SU-DHL-6 (cell line): Measurements from ENCODE around the gene METTL17.

Experiments
- H2AFZ ChIP-seq: fragments of 200-600 bp; sonication (generic); 2 replicates; pipeline ENCODE4 v1.6.1; 2014; ENCODE audit warnings: low read depth, mild to moderate bottlenecking, moderate library complexity, mixed read lengths, antibody characterized with exemption, low read length; ENCODE audit not compliant: severe bottlenecking
- H3F3A ChIP-seq: fragments of 200-600 bp; shearing (Covaris generic); 2 replicates; pipeline ENCODE4 v1.6.0; 2016; ENCODE audit warnings: antibody characterized with exemption, mild to moderate bottlenecking; ENCODE audit not compliant: insufficient read depth
- H3K27ac ChIP-seq: fragments of 200-600 bp; sonication (generic); 2 replicates; pipeline ENCODE4 v1.5.1; 2016; ENCODE audit warnings: low read depth, mild to moderate bottlenecking, low read length, moderate library complexity, mixed read lengths
- H3K27me3 ChIP-seq: fragments of 200-600 bp; sonication (generic), shearing (Covaris generic); 2 replicates; pipeline ENCODE4 v1.6.0; 2014; ENCODE audit warnings: mild to moderate bottlenecking, low read length
- H3K36me3 ChIP-seq: fragments of 200-600 bp; sonication (generic); 2 replicates; pipeline ENCODE4 v1.6.1; 2014; ENCODE audit warnings: mild to moderate bottlenecking, low read length, mixed read lengths
- H3K4me2 ChIP-seq: fragments of 300-600, 200-600 bp; shearing (Covaris generic), sonication (generic); 2 replicates; pipeline ENCODE4 v1.6.0; 2014; ENCODE audit warnings: low read length, low read depth, mild to moderate bottlenecking; ENCODE audit not compliant: poor library complexity, severe bottlenecking
- H3K4me3 ChIP-seq: fragments of 200-600 bp; sonication (generic); 2 replicates; pipeline ENCODE4 v1.5.1; 2014; ENCODE audit warnings: antibody characterized with exemption, low read length, mild to moderate bottlenecking, mixed read lengths; ENCODE audit not compliant: insufficient read depth, poor library complexity, severe bottlenecking
- H3K79me2 ChIP-seq: fragments of 200-600 bp; sonication (generic); 2 replicates; pipeline ENCODE4 v1.6.1; 2014; ENCODE audit warnings: mild to moderate bottlenecking, low read length, moderate library complexity; ENCODE audit not compliant: insufficient read depth
- H3K9ac ChIP-seq: fragments of 200-600 bp; sonication (generic); 2 replicates; pipeline ENCODE4 v1.7.0; 2014; ENCODE audit warnings: mild to moderate bottlenecking, low read length
- H3K9me2 ChIP-seq: fragments of 200-600 bp; sonication (generic); replicated peaks from 2 replicates; pipeline ENCODE4 v1.6.1; 2014; ENCODE audit warnings: low read length; ENCODE audit not compliant: insufficient read depth
- H3K9me3 ChIP-seq: fragments of 200-600 bp; sonication (generic); 2 replicates; pipeline ENCODE4 v1.6.1; 2014; ENCODE audit warnings: low read length, mixed read lengths; ENCODE audit not compliant: insufficient read depth
- H4K20me1 ChIP-seq: fragments of 200-600 bp; sonication (generic); 2 replicates; pipeline ENCODE4 v1.6.1; 2014; ENCODE audit warnings: low read depth, mild to moderate bottlenecking, antibody characterized with exemption, low read length, moderate library complexity, mixed read lengths
- EZH2phosphoT487 ChIP-seq: fragments of 200-600 bp; sonication (generic), shearing (Covaris generic); conservative IDR thresholded peaks from 2 replicates; pipeline ENCODE4 v1.6.1; 2018; ENCODE audit warnings: mild to moderate bottlenecking, antibody characterized with exemption, low read length, moderate library complexity, mixed read lengths
- TF ChIP-seq, protein P1 (sequence below): fragments of 200-600 bp; sonication (generic); IDR thresholded peaks from one replicate; pipeline ENCODE4 v1.5.1; 2017; ENCODE audit warnings: antibody characterized with exemption, mild to moderate bottlenecking, low read length, moderate library complexity; ENCODE audit not compliant: insufficient read depth, poor library complexity, severe bottlenecking

Gene METTL17

DNA sequence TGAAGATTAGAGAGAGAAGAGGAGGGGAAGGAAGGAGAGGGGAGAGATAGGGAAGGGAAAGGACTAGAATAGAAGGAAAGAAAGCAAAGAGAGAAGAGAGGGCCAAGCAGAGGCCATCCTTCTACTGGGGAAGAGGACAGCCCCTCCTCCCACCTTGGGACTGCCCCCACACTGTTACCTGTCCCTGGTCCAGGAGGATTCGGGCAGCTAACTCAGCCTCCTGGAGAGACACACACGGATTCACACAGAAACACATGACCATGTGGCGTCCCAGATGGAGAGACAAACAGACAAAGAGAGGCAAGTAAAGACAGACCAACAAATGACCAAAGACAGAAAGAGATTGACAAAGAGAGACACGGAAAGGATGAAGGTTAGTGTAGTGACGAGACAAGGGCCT, 32.9 kb downstream of the METTL17 start:
- no peak for TF ChIP-seq EZH2phosphoT487
- TF ChIP-seq, protein P1, sequence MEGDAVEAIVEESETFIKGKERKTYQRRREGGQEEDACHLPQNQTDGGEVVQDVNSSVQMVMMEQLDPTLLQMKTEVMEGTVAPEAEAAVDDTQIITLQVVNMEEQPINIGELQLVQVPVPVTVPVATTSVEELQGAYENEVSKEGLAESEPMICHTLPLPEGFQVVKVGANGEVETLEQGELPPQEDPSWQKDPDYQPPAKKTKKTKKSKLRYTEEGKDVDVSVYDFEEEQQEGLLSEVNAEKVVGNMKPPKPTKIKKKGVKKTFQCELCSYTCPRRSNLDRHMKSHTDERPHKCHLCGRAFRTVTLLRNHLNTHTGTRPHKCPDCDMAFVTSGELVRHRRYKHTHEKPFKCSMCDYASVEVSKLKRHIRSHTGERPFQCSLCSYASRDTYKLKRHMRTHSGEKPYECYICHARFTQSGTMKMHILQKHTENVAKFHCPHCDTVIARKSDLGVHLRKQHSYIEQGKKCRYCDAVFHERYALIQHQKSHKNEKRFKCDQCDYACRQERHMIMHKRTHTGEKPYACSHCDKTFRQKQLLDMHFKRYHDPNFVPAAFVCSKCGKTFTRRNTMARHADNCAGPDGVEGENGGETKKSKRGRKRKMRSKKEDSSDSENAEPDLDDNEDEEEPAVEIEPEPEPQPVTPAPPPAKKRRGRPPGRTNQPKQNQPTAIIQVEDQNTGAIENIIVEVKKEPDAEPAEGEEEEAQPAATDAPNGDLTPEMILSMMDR: no peak
- Histone ChIP-seq H3K9me2 (no peaks in the 10 kb centered on the region), H3K27ac (no peak overlapping the region), H4K20me1 (no peaks in the 10 kb centered on the region), H3K36me3 (no peaks in the 10 kb centered on the region), H3K79me2 (no peaks in the 10 kb centered on the region), H3K27me3 (no peaks in the 10 kb centered on the region), H2AFZ (no peak overlapping the region), H3F3A (no peaks in the 10 kb centered on the region), H3K4me3 (no peak overlapping the region), H3K4me2 (no peak overlapping the region), H3K9ac (no peak overlapping the region), H3K9me3 (no peaks in the 10 kb centered on the region)

GRCh38 chr14:21023174-21023573, 33.4 kb downstream of the METTL17 start:
- Histone ChIP-seq H3K27ac (no peak overlapping the region), H3K9me2 (no peaks in the 10 kb centered on the region), H3K9me3 (no peaks in the 10 kb centered on the region), H3K27me3 (no peaks in the 10 kb centered on the region), H3K4me2 (no peak overlapping the region), H3K36me3 (no peaks in the 10 kb centered on the region), H4K20me1 (no peaks in the 10 kb centered on the region), H3F3A (no peaks in the 10 kb centered on the region), H2AFZ (no peak overlapping the region), H3K9ac (no peak overlapping the region), H3K79me2 (no peaks in the 10 kb centered on the region), H3K4me3 (no peak overlapping the region)
- TF ChIP-seq, protein P1: no peak
- TF ChIP-seq EZH2phosphoT487: no peak

DNA sequence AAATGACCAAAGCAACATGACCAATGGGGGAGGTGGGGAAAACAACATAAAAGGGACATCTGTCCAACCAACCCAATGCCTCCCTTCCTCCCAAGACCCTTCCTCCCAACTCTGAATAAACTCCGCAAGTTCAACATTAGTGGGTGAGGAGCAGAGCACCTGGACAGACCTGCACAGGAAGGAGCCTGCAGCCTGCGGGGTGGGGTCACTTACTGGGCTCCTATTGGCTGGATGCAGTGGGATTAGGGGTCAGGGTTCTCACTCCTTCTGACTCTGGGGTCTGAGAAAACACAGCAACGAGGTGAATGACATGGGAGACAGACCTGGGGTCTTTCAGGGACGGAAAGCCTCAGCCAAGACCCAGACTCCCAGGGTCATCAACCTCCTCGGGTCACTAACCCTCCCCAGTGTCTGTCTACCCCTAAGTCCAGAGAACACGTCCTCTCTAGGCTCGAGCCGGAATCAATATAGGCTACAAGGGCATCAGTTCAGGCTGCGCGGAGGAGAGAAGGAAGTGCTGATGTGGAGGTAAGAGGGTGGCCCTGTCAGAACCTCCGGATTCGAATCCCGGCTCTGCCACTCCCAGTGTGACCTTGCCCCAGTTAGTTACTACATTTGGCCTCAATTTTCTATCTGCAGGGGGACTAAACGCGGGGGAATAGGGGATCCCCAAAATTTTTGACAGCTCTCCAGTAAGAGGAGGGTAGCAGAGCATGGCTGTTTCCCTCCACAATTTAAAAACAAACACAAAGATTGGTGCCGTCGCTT, 34.2 kb downstream of the METTL17 start:
- no peaks in the 10 kb centered on the region for H3K9me2 ChIP-seq
- no peaks in the 10 kb centered on the region for H3K36me3 ChIP-seq
- H3F3A ChIP-seq: no peaks in the 10 kb centered on the region
- no peak overlapping the region for H3K4me3 ChIP-seq
- no peaks in the 10 kb centered on the region for H3K9me3 ChIP-seq
- no peak for TF ChIP-seq EZH2phosphoT487
- TF ChIP-seq, protein P1: no peak
- H3K27ac ChIP-seq: no peak overlapping the region
- no peaks in the 10 kb centered on the region for H3K27me3 ChIP-seq
- no peaks in the 10 kb centered on the region for H3K79me2 ChIP-seq
- H4K20me1 ChIP-seq: no peaks in the 10 kb centered on the region
- H2AFZ ChIP-seq: no peak overlapping the region
- no peak overlapping the region for H3K9ac ChIP-seq
- no peak overlapping the region for H3K4me2 ChIP-seq
